Right lobe of liver (tissue), 6 donors: ENCODE results near the gene FTH1. TPM values are rescaled to one million over a fixed set of nuclear protein-coding genes. Genes with fewer than 3 reads are reported as not detected.

ENCODE experiments used
- ATAC-seq, 4 donors: fragments of 200-7000 bp; cut with Tn5 transposase; one replicate each; pipeline ENCODE4 v1.9.1; 2020; ENCODE audit warnings: mild to moderate bottlenecking in 4 of 4, moderate library complexity in 4 of 4
- DNase-seq, 3 donors: peaks; one replicate each; pipeline ENCODE4 v3.0.0-alpha.2; 2020
- H3K27ac ChIP-seq, 3 donors: fragments of 200-600 bp; one replicate each; pipeline ENCODE4 v1.8.0; 2022
- H3K27me3 ChIP-seq, 2 donors: fragments of 200-600 bp; one replicate each; pipeline ENCODE4 v1.8.0; 2022
- H3K36me3 ChIP-seq, 4 donors: fragments of 200-600 bp; sonication (generic) in 1 of 4; one replicate each; pipeline versions ENCODE4 v1.5.1 to v1.8.0; 2017 to 2022; ENCODE audit warnings: control low read depth in 1 of 4
- H3K4me1 ChIP-seq, 4 donors: fragments of 200-600 bp; sonication (generic) in 1 of 4; one replicate each; pipeline versions ENCODE4 v1.5.1 to v1.8.0; 2017 to 2022; ENCODE audit warnings: control low read depth in 1 of 4
- H3K4me3 ChIP-seq, 3 donors: fragments of 200-600 bp; one replicate each; pipeline ENCODE4 v1.8.0; 2022
- H3K9me3 ChIP-seq, 4 donors: fragments of 200-600 bp; sonication (generic) in 1 of 4; one replicate each; pipeline versions ENCODE4 v1.5.1 to v1.8.0; 2017 to 2022; ENCODE audit warnings: control low read depth in 1 of 4
- POLR2A ChIP-seq: fragments of 450-650 bp; IDR thresholded peaks from one replicate; pipeline ENCODE4 v1.6.1; 2017; ENCODE audit warnings: antibody characterized with exemption, mild to moderate bottlenecking
- WGBS: methylation state at CpG from one replicate; pipeline ENCODE4 v1.1.6; 2018; ENCODE audit warnings: low coverage, low lambda C conversion rate; ENCODE audit not compliant: insufficient coverage; ENCODE audit errors: missing lambda C conversion rate; 5-methylcytosine and 5-hydroxymethylcytosine counted together
- intact Hi-C, 2 donors: fragments of 100-400 bp; cut with DNase I; formaldehyde crosslinking; loops; one replicate each; pipeline versions ENCODE4 v1.11.2 to v1.14.1; 2022
- total RNA-seq, 6 experiments: library from RNA; depleted of rRNA in 2 of 6; stranded (reverse); fragments of >200 nt in 2 of 6; fragmentation: NEBNext Ultra II Directional in 3 of 6; extraction: Animal tissue kit (Norgen Biotek cat#: 25700) in 3 of 6; gene quantifications; one replicate each; pipeline versions ENCODE4 v1.1.0 to v1.2.4, GENCODE V29; 2016 to 2023
- TF ChIP-seq, protein P1 (sequence below), 4 donors: fragments of 200-600 bp in 3 of 4; fragments of 450-650 bp in 1 of 4; IDR thresholded peaks; one replicate each; pipeline versions ENCODE4 v1.5.1 to v1.8.0; 2016 to 2022; ENCODE audit warnings: antibody characterized with exemption in 4 of 4, mild to moderate bottlenecking in 2 of 4
- donor health status: DM: no; HTN: yes; CAD: no.
- donor health status: DM: no; HTN: no; CAD: no.
- donor health status: DM: no; HTN: no; CAD: no.
- donor health status: DM: no; HTN: yes; CAD: no.
- donor health status: DM: no; HTN: yes; CAD: no.

Gene FTH1
- total RNA-seq, 6 experiments from 2014 or later: 1,131 to 2,981 (median 2,140) TPM

- Histone ChIP-seq H3K9me3 (no peaks in the 10 kb centered on the region), H3K36me3 (peaks cover 0 to 28% (median 14%) of the 10 kb centered on the region in 4 donors), H3K4me1 (peaks cover 0 to 42% (median 12%) of the 10 kb centered on the region in 4 donors), H3K27me3 (no peaks in the 10 kb centered on the region), H3K4me3 (no peak overlapping the region), H3K27ac (peak overlapping the region; percentile 5 to 93 (median 93))
- intact Hi-C loops: no loop called here
- TF ChIP-seq, protein P1, sequence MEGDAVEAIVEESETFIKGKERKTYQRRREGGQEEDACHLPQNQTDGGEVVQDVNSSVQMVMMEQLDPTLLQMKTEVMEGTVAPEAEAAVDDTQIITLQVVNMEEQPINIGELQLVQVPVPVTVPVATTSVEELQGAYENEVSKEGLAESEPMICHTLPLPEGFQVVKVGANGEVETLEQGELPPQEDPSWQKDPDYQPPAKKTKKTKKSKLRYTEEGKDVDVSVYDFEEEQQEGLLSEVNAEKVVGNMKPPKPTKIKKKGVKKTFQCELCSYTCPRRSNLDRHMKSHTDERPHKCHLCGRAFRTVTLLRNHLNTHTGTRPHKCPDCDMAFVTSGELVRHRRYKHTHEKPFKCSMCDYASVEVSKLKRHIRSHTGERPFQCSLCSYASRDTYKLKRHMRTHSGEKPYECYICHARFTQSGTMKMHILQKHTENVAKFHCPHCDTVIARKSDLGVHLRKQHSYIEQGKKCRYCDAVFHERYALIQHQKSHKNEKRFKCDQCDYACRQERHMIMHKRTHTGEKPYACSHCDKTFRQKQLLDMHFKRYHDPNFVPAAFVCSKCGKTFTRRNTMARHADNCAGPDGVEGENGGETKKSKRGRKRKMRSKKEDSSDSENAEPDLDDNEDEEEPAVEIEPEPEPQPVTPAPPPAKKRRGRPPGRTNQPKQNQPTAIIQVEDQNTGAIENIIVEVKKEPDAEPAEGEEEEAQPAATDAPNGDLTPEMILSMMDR (IDR thresholded peaks at IDR 0.05): no peak
- TF ChIP-seq POLR2A: peak; percentile 49
- WGBS: 24% methylated on average over 9 of the region's 10 CpGs
- DNase-seq: peak in 2 of 3 donors; percentile 20 to 51
- ATAC-seq: peak; percentile 1 to 4 (median 2)
Observed at GRCh38 chr11:61963282-61964057, 4.0 kb downstream of the FTH1 start.

- TF ChIP-seq, protein P1 (IDR thresholded peaks at IDR 0.05): no peak
- TF ChIP-seq POLR2A: no peak
- H3K4me1 ChIP-seq: peaks cover 0 to 40% (median 11%) of the 10 kb centered on the region in 4 donors
- no peak overlapping the region for H3K4me3 ChIP-seq
- ATAC-seq (no peak), DNase-seq (peak in 1 of 3 donors; percentile 34)
- intact Hi-C loops: no loop called here
- H3K9me3 ChIP-seq: no peaks in the 10 kb centered on the region
- no peaks in the 10 kb centered on the region for H3K27me3 ChIP-seq
- peak overlapping the region; percentile 5 to 93 (median 93) for H3K27ac ChIP-seq
- 60% methylated on average over 1 of the region's 3 CpGs for WGBS
- H3K36me3 ChIP-seq: peaks cover 0 to 28% (median 14%) of the 10 kb centered on the region in 4 donors
Observed at GRCh38 chr11:61963016-61963281, 4.5 kb downstream of the FTH1 start.

- Histone ChIP-seq H3K4me1 (peaks cover 0 to 40% (median 11%) of the 10 kb centered on the region in 4 donors), H3K27ac (peak overlapping the region; percentile 5 to 93 (median 93)), H3K9me3 (no peaks in the 10 kb centered on the region), H3K27me3 (no peaks in the 10 kb centered on the region), H3K36me3 (peaks cover 0 to 28% (median 14%) of the 10 kb centered on the region in 4 donors), H3K4me3 (no peak overlapping the region)
- intact Hi-C loops: no loop called here
- DNase-seq: peak in 2 of 3 donors; percentile 11 to 43
- TF ChIP-seq, protein P1 (IDR thresholded peaks at IDR 0.05): no peak
- TF ChIP-seq POLR2A: no peak
- no peak for ATAC-seq
- WGBS: 63% methylated on average over 3 of the region's 12 CpGs
Observed at GRCh38 chr11:61962213-61963015, 5.0 kb downstream of the FTH1 start.

DNA sequence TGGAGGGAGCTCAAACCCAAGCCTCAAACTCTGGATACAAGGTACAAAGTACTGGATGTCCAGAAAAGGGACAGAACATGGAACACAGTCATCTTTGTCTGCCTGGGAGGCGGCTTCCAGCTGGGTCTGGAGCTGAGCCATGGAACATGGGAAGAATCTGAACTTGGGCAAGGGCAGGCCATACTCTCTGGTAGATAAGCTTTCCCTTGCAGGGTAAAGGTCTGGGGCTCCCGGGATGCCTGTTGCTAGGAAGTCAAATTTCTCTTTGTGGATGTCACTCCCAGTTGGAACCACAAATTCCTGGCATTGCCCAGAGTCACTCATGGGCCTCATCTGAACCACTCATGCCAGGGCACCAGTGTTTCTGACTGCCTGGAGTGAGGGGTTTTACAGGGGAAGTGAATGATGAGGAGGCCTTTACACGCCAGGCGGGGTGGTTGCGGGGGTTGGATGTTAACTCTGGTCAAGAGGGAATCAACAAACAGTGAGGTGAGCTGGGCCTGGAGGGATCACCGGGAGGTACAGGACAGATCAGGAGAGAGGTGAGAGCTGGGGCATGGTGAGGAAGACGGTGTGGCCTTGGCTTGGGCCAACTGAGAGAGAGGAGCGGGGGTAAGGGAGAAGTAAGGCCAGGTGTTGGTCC, 5.7 kb downstream of the FTH1 start:
- DNase-seq: peak in 1 of 3 donors; percentile 76
- H3K4me3 ChIP-seq: no peak overlapping the region
- peaks cover 0 to 40% (median 11%) of the 10 kb centered on the region in 4 donors for H3K4me1 ChIP-seq
- H3K9me3 ChIP-seq: no peaks in the 10 kb centered on the region
- H3K27me3 ChIP-seq: no peaks in the 10 kb centered on the region
- peak; percentile 18 to 58 (median 52) for ATAC-seq
- H3K36me3 ChIP-seq: peaks cover 0 to 28% (median 14%) of the 10 kb centered on the region in 4 donors
- no peak for TF ChIP-seq POLR2A
- TF ChIP-seq, protein P1 (IDR thresholded peaks at IDR 0.05): no peak
- peak overlapping the region in 1 of 3 donors; percentile 1 for H3K27ac ChIP-seq
- intact Hi-C loops: no loop called here
- WGBS: 65% methylated on average over 7 of the region's 8 CpGs
